Stimulated activated CD8-positive, alpha-beta memory T cell treated with anti-CD3 and anti-CD28 coated beads, Interleukin-15, amount 100 ng/mL, for 4 hours (primary cell): ENCODE results near the gene TOPAZ1.
"Not testable (repeated sequence)": the region's sequence is repeated elsewhere in the genome, so short reads cannot be mapped to it uniquely, and the experiment has no call there.

Source experiments
- DNase-seq, 2 donors: peaks; one replicate each; pipeline ENCODE4 v3.0.0-alpha.2; 2020; ENCODE audit warnings: low read depth in 2 of 2

The TOPAZ1 gene

GRCh38 chr3:44330444-44330843 lies 88.8 kb downstream of the TOPAZ1 start:
- no peak for DNase-seq

GRCh38 chr3:44334326-44334725 lies 92.6 kb downstream of the TOPAZ1 start:
- DNase-seq = no peak

- no peak for DNase-seq
Measured at GRCh38 chr3:44337248-44337785, 95.6 kb downstream of the TOPAZ1 start.

GRCh38 chr3:44338010-44338827 lies 96.5 kb downstream of the TOPAZ1 start, which contains the start of gene TCAIM:
Gene TCAIM, plus strand, starts transcription at chr3:44338766. Its CDS starts 16,017 bp downstream, at chr3:44354783.
- peak; percentile 97 to 99 for DNase-seq

GRCh38 chr3:44338828-44339127 lies 97.1 kb downstream of the TOPAZ1 start:
- DNase-seq = no peak

GRCh38 chr3:44339181-44340057 lies 97.7 kb downstream of the TOPAZ1 start:
- DNase-seq = no peak

- no peak for DNase-seq
Measured at GRCh38 chr3:44340058-44340395, 98.3 kb downstream of the TOPAZ1 start.

- no peak for DNase-seq
Measured at GRCh38 chr3:44342176-44342790, 100.6 kb downstream of the TOPAZ1 start.

GRCh38 chr3:44343421-44343820 lies 101.7 kb downstream of the TOPAZ1 start:
- DNase-seq = no peak

GRCh38 chr3:44346590-44346989 lies 104.9 kb downstream of the TOPAZ1 start:
- DNase-seq = not testable (repeated sequence)

- no peak for DNase-seq
Measured at GRCh38 chr3:44348993-44349392, 107.3 kb downstream of the TOPAZ1 start.

GRCh38 chr3:44353355-44353924 lies 111.8 kb downstream of the TOPAZ1 start:
- DNase-seq = no peak

GRCh38 chr3:44355362-44356033 lies 113.8 kb downstream of the TOPAZ1 start:
- DNase-seq = no peak

- no peak for DNase-seq
Measured at GRCh38 chr3:44359146-44359751, 117.6 kb downstream of the TOPAZ1 start.

- DNase-seq = no peak
Measured at GRCh38 chr3:44363591-44363990, 121.9 kb downstream of the TOPAZ1 start.

- no peak for DNase-seq
Measured at GRCh38 chr3:44365952-44366351, 124.3 kb downstream of the TOPAZ1 start.

GRCh38 chr3:44375450-44375849 lies 133.8 kb downstream of the TOPAZ1 start:
- DNase-seq = no peak
